NCI-H526 (cell line): ENCODE measurements around the gene ZNF217.
A peak's percentile ranks its signal among the peaks of the same experiment; 100 is the strongest.
"Not testable (repeated sequence)": the region's sequence is repeated elsewhere in the genome, so short reads cannot be mapped to it uniquely, and the experiment has no call there.

Source experiments
- DNase-seq, 2 experiments: peaks; one replicate each; lab custom pipeline; 2025; lab: John Stamatoyannopoulos, UW

The ZNF217 gene

DNA sequence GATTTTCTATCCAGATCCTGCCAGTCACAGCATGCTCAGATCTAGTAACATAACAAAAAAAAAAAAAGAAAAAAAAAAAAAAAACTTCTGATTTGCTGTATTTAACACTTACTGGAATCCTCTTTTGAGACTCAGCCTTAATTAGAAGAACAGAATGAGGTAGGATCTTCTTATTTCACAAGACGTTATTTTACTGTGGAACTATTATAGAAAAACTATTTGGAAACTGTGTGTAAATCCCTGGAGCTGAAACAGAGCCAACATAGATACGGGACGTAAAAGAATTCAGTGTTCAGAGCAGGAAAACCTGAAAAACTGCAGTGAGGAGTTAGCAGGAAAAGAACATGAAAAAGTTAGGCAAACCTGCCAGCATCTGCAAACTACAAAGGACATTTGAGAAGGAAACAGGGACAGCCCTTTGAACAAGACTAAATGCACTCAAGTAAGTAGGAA is 3.4 kb upstream of the ZNF217 start:
- DNase-seq, result no peak

- peak in 1 of 2 experiments; percentile 37 for DNase-seq
Measured at GRCh38 chr20:53596189-53597001, 2.8 kb upstream of the ZNF217 start.

GRCh38 chr20:53595742-53596141 is 2.1 kb upstream of the ZNF217 start:
- DNase-seq, result peak in 1 of 2 experiments; percentile 40

DNA sequence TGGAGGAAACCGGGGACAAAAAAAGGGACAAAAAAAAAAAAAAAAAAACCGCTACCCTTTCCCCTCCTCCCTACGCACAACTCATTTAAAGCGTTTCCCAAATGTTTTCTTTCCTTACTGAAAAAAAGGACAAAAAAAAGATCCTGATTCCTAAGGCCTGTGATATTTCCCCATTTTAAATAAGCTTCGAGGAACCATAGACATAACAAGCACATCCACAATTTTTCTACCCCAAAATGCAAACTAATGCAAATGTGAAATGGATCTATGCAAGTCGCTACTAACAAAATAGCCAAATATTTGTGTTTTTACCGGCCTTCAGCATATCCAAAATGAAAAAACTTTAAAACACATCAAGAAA is 1.4 kb upstream of the ZNF217 start:
- DNase-seq, result peak; percentile 29 to 35

DNA sequence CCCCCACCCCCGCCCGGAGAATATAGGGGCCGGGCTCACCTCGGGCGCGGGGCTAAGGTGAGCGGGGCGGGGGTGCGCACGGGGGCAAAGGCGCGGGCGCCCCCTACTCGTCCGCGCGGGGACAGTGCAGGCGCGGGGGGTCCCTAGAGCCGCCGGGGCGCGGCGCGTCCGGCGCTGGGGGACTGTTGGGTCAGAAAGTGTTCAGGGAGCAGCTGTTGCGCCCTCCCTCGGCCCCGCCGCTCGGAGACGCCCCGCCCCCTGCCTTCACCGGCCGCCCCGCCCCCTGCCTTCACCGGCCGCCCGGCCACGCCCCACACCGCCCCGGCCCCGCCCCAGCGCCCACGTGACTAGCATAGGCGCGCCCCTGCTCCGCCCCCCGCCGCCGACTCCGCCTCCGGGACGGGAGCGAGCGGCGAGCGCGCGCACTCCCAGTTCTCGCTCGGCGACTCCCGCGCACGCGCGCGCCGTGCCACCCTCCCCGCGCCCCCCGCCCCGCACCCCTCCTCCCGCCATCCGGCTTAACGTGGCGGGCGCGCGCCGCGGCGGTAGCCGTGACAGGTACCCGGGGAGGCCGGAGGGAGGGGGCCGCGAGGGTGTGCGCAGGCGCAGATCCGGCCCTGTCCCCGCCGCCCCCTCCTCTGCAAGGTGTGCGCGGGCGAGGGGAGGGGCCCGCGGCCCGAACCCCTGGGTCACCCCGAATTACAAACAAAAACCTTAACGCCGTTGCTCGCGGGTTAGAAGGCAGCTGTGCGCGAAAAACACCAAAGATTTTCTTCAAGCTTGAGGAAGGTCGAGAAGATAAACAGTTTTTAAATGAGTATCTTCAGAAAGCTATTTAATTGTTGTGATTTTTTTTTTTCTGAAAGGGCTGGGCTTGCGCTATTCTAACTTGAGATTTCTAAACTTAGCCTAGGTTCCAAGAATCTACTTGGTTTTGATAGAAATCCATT is 704 bp upstream of the ZNF217 start:
- DNase-seq, result peak; percentile 67 to 95

GRCh38 chr20:53592992-53593465 is 610 bp downstream of the ZNF217 start:
- peak in 1 of 2 experiments; percentile 42 for DNase-seq

DNA sequence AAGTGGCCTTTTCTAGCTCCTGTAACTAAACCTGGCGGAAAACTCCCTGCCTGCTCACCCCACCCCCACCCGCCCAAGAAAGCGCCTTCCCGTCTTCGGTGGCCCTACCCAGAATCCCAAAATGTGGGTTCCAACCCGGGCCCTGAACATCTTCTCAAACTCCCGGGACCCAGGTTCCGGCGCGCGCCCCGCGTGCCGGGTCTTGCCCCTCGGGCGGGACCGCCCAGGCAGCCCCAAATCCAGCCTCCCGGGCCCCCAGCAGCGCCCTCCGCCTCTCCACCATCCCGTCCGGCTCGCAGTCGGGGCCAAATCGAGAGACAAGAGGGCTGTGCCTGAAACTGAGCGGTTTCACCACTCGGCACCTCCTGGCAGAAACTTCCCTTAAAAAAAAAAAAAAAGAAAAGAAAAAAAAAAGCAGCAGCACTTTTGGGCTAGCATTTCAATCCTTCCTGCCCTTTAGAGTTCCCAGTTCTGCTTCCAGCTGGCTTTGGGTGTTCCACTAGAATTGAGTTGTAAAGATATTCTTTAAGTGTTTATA is 1.1 kb downstream of the ZNF217 start:
- peak in 1 of 2 experiments; percentile 34 for DNase-seq

GRCh38 chr20:53591941-53592441 is 1.6 kb downstream of the ZNF217 start:
- not testable (repeated sequence) for DNase-seq

- DNase-seq, result not testable (repeated sequence)
Measured at GRCh38 chr20:53591206-53591741, 2.4 kb downstream of the ZNF217 start.

- not testable (repeated sequence) for DNase-seq
Measured at GRCh38 chr20:53590608-53591007, 3.0 kb downstream of the ZNF217 start.

- not testable (repeated sequence) for DNase-seq
Measured at GRCh38 chr20:53590122-53590521, 3.5 kb downstream of the ZNF217 start.

- DNase-seq, result peak in 1 of 2 experiments; percentile 47
Measured at GRCh38 chr20:53589321-53590065, 4.1 kb downstream of the ZNF217 start.

- not testable (repeated sequence) for DNase-seq
Measured at GRCh38 chr20:53587157-53587703, 6.4 kb downstream of the ZNF217 start.

DNA sequence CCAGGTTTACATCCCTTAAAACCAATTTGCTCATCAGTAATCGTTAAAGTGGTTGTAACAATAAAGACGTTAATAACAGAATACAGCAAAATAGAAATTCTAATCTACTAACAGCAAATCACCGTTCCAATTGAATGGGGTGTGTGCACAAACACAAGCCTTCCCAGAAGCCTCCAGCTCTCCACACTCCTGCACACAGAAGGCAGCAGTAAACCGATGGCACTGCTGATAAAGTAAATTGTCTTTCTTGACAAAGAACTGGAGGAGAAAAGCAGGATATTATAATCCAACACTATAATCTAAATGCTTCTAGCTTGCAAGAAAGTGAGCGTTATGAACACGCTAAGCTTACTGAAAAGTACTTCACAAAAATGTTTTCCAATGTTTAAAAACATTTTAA is 7.0 kb downstream of the ZNF217 start:
- DNase-seq, result no peak

GRCh38 chr20:53585910-53586309 is 7.7 kb downstream of the ZNF217 start:
- DNase-seq, result not testable (repeated sequence)

DNA sequence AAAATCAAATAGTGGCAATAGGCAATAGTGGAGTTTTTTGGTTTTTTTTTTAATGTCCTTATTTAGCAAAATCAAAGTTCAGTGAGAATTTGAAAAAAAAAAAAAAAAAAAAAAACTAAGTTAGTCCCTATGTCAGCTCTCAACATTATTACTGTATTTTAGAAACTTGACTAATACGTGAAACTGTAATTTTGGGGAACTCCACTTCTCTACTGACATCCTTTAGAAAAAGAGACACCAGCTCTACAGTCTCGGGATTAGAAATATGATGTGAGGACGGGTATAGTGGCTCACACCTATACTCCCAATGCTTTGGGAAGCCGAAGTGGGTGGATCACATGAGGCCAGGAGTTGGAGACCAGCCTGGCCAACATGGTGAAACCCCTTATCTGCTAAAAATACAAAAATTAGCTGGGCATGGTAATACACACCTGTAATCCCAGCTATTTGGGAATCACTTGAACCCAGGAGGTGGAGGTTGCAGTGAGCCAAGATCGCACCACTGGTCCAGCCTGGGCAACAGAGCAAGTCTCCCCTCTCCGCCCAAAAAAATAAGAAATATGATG is 8.6 kb downstream of the ZNF217 start:
- not testable (repeated sequence) for DNase-seq

DNA sequence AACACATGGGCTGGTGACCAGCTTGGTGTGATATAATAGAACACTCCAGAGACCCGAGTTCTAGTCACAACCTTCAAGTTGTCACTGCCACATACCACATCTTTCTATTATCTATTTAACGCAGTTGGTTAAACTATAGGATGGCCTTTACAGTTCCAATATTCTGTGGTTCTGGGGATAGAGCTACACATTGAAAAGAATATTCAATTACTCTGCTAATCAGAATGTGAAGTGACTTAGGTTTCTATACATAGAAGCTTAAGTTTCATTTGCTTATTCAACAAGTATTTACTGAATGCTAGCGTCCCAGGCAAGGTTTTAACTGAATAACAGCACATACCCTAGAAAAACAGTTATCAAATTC is 9.1 kb downstream of the ZNF217 start:
- not testable (repeated sequence) for DNase-seq

DNA sequence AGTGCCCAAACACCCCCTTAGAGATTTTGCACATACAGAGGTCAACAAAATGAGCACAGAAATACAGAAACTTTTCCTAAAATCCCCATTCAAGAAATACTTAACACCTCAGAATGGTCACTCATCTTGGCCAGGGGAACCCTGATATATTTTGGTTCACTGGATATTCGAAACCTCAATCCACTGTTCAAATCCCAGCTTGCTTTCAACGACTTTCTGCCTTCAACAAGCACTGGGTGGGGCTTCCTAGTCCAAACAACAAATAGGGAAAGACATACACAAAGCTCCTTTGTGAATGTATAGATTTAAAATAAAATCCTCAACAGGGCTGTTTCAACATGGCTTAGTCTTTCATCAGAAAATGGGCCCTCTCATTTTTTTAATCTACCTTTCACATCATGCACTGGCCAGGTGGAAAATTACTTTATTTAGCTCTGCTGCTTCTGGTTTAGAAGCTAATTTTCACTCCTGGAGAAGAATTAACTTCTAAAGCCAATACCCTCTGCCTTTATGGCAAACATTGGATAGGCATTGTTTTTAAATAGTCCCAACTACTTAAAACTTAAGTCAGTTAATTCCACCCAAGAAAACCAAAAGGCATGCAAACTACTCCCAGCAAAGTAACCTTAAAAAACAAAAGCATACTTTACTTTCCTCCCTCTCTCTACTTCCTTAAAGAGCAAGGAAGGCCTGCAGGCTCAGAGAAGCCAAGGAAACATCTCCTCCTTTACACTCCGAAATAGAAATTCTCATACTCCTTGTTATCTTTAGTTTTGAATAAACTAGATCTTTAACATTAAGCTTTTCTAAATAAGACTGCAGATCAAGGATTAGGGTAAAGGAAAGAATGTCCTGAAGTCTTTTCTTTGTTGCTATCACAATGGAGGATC is 9.7 kb downstream of the ZNF217 start:
- DNase-seq, result not testable (repeated sequence)
